GM18858 (cell line): ENCODE data around the gene TAS2R38.
"Not testable (repeated sequence)": the region's sequence is repeated elsewhere in the genome, so short reads cannot be mapped to it uniquely, and the experiment has no call there.

Experiments
- ATAC-seq: cut with Tn5 transposase; IDR thresholded peaks from one replicate; pipeline ENCODE4 v1.9.1; 2021; ENCODE audit not compliant: unreplicated experiment

Gene TAS2R38

DNA sequence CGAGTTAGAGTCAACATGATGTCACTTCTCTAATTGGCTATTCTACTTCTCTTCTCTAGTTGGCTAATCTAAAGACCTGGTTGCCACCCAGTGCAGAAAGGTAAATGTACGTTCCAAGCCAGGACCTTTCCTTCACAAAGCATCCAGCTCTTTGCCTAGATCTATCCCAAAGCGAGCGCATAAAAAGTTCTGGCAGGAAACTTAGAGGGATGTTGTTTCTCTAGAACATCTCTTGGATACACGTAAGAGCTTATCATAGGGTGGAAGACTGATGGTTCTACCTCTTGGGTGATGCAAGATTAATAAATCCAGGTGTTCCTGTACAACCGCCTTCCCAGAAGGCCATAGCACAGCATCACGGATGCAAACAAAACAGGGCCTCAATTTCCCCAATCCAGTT is at the start of gene TAS2R38:
Gene TAS2R38 (minus strand): TSS at position 101 of the 400 bp plus-strand sequence. CDS start 84 bp downstream, at position 17.
- ATAC-seq: no peak

DNA sequence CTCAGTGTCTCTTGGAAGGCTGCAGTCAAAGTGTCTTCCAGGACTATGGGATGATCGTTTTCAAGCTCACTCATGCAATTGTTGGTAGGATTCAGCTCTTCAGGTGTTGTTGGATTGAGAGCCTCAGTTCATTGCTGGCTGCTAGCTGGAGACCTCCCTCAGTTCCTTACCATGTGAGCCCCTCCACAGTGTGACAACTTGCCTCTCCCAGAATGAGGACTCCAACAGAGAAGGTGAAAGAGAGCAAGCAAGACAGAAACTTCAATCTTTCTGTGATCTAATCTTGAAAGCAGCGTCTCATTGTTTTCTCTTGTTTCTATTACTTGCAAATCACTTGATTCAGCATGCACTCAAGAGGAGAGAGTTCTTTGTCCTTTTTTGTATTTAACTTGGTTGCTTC is 44.6 kb upstream of the TAS2R38 start:
- ATAC-seq: no peak

DNA sequence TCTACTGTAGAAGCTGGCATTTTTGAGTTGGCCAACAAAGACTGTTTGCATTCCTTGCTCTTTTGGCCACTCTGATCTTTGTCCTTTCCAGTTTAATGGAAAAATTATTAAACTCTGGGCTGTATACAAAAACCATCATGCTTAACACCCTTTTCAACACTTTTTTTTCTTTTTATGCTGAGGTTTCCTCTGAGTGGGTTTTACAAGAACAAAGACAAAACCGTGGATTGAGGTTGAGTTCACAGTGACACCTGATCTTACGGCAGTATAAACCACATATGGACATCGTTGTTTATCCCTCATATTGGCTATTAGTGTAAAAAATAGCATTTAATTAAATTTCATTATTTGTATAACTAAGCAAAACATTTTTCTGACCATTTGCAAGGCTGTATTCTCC is 43.9 kb upstream of the TAS2R38 start:
- ATAC-seq: no peak

DNA sequence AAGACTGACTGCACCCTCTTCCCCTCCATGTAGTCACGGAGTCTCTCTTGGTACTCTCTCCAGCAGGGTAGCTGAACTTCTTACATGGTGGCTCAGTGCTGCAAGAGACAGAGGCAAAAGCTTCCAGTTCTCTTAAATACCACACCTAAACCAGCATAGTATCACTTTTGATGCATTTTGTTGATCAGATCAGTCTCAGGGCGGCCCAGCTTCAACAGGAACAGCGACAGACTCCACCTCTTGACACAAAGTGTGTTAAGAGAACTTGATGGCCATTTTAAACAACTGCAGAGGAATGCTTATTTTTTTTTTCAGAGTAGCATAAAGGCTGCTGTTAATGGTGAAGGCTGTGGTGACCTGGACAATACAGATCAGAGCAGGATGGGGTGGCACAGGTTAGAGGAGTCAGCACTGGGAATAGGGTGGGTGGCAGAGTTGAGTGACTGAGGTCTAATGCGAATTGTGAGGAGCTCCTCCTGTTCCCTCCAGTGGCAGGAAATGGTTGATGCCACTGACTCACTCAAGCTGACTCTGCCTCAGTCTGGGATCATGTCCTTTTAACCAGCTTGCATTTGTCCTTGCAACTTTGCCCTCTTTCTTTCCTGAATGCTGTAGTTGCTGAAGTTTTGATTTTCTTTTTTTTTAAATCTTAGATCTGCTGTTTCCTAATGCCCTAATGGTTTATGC is 39.4 kb upstream of the TAS2R38 start:
- no peak for ATAC-seq

DNA sequence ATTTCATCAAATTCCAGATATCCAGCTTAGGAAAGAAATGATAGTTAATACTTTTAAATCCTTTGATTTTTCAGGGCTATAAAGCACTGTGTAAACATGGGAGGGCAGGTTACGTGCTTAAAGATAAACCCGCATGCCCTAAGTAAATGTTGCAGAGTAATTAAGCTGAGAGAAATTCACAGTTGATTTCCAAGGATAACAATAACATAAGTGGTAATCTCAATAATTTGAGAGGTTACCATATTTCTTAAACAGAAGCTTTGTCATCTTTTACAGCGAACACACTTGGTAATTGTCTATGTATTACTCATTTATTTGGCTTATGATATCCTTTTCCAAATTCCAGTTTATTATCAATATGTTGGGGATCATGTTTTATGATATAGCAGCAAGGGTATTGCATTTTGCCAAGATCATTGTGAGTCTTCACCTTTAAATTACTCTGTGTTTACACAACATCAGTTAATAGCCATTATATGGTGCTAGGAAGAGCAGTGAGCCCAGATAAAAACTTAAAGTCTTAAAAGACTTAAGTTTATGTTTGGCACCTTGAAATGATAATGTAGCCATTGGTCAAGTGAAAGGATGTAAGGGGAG is 37.5 kb upstream of the TAS2R38 start:
- ATAC-seq: no peak

DNA sequence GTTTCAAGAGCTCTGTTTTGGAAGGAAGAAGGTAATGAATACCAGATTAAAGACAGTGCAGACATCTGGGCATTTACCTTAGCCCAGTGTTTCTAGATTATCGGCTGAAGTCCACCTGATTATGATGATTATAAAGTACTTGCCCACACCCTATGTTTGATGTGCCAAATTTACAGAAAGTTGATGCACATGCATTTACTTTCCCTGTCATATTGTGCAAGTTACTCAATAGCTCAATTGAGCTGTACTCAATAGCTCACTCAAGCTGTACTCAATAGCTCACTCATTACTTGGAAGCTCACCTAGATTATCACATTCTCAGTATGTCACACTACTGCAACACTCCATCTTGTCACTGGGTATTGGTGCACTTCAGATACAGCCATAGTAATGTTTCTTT is 35.6 kb upstream of the TAS2R38 start:
- ATAC-seq: no peak

DNA sequence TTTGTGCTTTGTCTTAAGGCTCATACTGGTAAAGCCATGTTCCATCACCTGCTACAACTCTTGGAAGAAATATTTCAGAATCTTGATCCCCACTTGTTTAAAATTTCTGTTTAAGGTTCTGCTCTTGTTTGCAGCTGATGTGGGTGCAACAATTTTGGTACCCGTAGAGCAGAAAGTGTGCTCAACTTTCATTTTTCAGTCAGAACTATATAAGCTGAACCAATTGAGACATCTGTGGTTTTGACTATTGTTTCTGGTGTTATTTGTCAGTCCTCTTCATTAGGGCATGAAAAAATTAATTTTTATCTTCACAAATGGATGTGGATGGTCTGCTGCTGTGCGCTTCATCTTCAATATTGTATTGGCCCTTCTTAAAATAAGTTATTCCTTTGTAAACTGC is 33.0 kb upstream of the TAS2R38 start:
- no peak for ATAC-seq

DNA sequence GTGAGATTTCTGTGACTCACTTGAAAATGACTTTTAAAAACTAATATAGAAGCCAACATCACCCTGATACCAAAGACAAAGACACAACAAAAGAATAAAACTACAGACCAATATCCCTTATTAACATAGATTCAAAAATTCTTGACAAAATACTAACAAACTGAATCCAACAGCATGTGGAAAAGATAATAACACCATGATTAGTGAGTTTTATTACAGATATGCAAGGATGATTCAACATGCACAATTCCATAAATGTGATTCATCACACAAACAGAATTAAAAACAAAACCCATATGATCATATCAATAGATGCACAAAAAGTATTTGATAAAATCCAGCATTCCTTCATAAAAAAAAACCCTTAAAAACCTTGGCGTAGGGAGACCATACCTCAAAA is 28.6 kb upstream of the TAS2R38 start:
- ATAC-seq: no peak

DNA sequence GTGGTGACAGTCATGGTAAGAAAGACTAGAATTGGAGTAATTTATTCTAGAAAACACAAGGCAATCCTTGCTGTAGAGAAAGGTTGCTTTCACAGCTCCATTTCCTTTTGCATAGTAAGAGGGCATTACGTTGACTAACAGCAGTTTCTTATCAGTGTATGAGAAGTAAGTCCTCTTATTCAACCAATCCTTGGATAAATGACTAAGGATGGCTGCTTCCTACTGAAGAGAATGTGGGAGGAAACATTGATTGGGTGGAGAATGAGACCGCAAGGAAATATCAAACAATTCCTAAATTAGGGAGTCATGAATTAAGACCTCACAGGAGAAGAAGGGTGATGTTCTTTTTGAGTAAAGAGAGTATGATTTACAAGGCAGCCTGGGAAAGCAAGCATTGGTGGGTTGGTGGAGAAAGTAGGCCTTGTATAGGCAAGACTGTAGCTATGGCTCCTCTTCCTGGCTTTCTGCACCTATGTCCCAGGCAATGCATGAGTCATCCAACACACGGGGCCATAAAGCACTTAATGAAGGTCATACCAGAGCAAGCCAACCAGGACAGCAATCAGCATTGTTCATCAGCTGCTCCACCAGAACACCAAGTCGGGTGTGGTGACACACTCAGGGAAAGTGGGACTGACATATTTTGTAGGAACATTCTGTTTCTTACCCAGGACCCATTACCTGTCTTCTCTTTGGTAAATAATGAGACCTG is 27.7 kb upstream of the TAS2R38 start:
- ATAC-seq: no peak

DNA sequence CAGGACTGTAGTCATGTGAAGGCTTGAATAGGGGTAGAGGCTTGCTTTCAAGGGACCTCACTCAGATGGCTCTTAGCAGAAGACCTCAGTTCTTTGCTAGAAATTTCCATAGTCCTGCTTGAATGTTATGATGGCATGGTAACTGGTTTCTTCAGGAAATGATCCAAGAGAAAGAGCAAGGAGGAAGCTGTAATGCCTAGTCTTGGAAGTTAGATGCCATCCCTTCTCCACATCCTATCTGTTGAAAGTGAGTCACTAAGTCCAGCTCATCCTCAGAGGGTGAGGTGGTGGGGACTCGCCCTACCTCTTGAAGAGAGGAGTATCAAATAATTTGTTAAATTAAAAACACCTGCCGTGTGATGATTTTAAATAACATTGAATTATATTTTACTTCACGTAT is 26.7 kb upstream of the TAS2R38 start:
- ATAC-seq: no peak

DNA sequence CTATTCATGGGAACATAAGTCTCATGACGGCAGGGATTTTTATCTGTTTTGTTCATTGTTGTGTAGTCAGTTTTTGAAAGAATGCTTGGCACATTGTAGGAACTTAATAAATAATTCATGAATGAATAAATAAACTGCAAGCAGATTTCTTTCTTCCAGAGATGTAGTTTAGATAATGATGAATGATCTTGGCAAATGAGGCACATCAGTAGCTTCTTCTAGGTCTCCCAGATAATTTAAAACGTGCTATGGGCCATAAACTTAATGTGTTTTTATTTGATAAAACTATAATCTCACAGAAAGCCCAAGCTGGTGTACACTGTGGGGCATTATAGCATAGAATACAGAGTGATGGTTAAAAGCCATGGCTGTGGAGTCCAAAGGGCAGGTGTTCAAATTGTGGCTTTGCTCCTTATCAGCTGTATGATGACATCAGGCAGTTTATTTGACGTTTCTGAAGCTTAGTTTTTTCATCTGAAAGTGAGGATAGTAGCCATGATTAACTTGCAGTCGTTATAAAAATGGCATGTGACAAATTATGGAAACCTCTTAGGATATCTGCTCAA is 25.6 kb upstream of the TAS2R38 start:
- ATAC-seq: no peak

DNA sequence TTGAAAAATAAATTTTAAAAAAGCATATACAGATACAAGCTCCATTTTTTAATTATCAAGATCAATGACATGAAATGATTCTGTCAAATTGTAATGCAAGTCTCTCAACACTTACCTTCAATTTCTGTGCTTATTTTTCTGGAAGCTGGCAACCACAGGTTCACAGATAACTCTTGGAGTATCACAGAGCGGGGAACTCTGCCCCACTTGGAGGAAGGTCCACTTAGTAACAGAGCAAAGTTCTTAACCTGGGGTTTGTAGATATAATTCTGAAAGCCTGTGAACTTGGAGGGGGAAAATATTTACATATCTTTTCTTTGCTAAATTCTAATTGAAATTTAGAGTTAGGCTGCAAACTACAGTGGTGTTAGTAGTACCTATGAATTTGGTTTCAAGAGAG is 19.8 kb upstream of the TAS2R38 start:
- no peak for ATAC-seq

DNA sequence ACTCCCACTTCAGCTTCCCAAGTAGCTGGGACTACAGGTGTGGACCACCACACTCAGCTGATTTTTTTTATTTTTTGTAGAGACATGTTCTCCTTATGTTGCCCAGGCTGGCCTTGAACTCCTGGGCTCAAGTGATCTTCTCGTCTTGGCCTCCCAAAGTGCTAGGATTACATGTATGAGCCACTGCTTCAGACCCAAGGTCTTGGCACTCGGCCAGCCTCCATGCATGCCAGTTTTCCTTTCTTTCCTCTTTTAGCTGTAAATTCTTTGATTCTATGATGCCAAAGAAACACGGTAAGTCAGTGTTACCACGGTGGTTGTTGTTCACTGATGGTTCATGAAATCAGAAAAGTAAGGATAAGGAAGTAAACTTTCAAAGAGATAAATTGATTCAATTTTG is 19.1 kb upstream of the TAS2R38 start:
- ATAC-seq: no peak

DNA sequence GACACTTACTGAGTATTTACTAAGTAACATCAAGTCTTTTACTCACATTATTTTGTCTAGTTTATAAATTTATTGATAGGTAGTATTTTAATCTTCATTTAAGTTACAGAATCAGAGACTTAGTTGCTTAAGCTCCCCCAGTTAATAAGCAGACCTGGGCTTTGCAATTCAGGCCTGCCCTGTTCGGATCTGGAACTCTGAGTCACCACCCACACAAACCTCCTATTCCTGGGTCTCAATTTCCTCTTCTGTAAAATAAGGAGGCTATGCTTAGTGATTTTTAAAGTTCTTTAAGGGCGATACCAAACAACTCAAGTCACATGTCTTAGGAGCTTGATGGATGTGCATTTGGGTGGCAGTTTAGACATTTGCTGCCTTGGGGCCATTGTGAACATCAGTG is 18.6 kb upstream of the TAS2R38 start:
- ATAC-seq: no peak

DNA sequence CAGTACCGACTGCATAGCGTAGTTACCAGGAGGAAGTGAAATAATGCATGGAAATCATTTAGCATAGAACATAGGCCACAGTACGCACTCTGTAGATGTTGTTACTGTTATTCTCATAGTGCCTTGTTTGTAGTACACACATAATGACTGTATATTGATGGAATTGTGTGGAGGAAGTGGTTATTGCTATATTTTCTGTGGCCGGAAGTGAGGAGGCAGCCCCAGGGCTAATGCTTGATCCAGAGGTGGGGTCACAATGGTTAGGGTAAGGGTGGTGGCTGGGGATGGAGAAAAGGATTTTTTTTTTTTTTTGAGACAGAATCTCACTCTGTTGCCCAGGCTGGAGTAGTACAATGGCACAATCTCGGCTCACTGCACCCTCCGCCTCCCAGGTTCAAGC is 17.6 kb upstream of the TAS2R38 start:
- ATAC-seq: no peak

DNA sequence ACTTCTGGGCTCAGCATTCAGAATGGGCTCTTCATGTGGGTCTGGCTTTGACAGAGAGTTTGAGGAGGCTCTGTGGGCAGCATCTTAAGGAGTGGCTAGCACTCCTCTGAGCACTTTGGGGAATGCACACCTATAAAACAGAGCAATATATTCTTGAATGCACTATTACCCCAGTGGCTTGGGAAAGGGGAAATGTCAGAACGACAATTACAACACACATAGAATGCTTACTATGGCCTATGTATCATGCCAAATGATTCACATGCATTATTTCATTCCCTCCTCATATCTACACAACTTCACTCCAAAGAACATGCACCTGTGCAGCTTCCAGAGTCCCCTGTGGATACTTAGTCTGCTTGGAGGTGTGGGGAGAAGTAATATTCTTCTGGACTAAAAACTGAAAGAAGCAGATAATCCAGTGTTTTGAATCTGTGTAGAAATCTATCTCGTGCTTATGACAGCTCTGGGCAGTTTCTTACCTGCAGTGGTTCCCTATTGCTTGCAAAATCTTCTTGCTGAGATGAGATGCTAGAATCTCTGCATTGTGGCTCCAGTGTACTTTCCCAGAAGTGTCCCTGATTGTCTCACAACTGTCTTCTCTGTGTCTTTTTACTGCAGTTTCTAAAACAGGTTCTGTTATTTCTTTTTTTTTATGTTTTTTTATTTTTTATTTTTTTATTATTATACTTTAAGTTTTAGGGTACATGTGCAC is 16.6 kb upstream of the TAS2R38 start:
- ATAC-seq: no peak

DNA sequence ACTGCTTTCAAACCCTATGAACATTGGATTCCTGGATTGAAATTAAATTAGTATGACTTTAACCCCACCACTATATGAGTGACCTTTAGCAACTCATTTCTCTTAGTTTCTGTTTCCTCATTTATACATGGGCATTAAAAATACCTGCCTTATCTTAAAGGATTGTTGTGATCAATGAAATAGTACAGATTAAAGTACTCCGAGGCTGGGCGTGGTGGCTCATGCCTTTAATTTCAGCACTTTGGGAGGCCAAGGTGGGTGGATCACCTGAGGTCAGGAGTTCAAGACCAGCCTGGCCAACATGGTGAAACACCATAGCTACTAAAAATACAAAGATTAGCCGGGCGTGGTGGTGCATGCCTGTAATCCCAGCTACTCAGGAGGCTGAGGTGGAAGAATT is 14.2 kb upstream of the TAS2R38 start:
- ATAC-seq: not testable (repeated sequence)

DNA sequence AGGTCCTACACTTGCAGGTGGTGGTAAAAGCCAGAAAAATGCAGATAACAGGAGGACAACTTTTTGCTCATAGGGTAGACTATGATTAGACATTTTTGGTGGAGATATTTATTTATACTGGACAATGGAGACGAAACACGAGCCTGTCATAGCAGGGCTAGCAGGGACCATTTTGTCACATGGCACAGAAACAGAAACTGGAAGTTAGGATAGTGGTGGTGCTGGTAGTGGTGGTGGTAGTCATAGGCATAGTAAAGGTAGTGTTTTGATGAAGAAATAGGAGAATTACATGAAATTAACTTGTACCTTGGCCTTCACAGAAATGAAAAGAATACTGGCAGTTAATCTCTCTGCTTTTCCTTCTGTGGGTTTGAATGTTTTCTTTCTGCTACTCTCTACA is 13.3 kb upstream of the TAS2R38 start:
- ATAC-seq: no peak

DNA sequence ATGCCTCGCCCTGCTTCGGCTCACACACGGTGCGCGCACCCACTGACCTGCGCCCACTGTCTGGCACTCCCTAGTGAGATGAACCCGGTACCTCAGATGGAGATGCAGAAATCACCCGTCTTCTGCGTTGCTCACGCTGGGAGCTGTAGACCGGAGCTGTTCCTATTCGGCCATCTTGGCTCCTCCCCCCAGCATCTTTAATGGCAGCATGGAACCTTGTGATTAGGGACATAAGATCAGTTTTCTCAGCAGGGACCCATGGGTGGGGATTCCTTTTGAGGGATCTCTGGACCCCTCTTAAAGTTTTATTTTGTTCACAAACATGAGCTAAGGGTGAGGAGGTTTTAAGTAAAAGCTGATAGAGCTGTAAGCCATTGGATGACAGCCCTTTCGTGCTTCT is 12.4 kb upstream of the TAS2R38 start:
- not testable (repeated sequence) for ATAC-seq

DNA sequence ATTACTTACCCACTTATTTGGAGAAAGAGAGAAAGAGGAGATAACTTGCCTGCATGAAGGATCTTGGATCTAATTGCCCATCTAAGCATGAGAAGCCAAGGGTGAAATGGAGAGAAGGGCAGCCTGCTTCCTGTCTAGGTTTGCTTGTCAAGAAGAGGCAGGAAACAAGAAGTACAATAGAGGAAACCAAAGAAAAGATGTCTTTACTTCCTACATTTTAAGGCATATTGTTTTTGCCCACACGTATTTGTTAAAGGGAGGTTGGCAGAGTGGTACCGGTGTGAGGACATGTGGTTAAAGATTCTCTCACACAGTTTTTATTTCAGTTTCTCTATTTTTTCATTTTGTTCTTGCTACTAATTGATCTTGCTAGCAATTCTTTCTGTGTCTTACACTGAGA is 6.0 kb upstream of the TAS2R38 start:
- no peak for ATAC-seq

DNA sequence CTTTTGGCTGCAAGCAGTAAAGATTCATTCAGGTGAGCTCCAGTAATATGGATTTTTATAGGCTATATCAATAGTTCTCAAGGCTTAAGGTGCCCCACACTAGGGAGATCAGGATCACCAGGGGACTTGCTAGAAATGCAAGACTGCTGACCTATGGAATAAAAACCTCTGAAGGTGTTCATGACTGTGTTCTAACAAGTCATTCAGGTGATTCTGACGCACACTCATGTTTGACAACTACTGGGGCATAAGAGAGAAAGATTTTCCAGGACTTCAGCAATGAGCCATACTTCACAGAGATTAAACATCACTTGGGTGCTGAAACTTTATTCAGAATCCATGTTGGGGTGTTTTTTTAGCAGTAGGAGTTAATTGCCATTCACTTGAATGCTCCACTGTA is 4.8 kb upstream of the TAS2R38 start:
- no peak for ATAC-seq
